Measurements from ENCODE around the gene BBX. TPM values are rescaled to one million over a fixed set of nuclear protein-coding genes. Genes with fewer than 3 reads are reported as not detected.

The BBX gene
- total RNA-seq, 1 experiment from 2014 or later = 45.0 TPM

DNA sequence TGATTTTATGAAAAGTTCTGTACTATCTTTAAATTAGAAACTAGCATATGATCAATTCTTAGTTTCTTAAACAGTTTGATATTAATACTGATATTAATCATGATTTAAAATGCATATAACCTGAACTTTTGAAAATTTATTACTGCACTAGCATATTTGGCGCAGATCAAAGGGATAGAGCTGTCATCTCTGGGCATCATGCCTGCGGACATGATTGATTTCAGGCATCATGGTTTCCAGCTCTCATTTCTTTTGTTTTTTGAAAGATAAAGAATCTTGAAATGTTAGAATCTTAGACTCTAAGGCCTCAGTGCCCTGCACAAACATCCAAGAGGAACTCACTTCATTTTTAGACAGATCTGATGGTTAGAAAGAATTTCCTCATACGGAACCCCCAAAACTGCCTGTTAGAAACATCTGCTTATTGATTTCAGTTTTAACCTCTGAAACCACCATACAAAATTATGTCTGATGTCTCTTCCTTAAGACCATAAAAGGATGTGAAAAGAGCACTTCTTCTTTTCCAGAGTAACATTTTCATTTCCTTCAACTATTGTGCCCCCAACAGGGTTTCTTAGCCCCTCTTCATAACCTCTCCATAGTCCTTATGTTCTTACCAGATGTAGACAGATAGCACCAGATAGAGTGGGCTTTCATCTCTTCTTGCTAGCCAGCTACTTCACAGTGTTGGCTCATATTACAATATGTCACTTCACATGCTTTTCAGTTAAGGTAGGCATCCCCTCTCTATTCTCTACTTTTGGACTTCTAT is 110.8 kb downstream of the BBX start (continued):
- TF ChIP-seq, protein P1, sequence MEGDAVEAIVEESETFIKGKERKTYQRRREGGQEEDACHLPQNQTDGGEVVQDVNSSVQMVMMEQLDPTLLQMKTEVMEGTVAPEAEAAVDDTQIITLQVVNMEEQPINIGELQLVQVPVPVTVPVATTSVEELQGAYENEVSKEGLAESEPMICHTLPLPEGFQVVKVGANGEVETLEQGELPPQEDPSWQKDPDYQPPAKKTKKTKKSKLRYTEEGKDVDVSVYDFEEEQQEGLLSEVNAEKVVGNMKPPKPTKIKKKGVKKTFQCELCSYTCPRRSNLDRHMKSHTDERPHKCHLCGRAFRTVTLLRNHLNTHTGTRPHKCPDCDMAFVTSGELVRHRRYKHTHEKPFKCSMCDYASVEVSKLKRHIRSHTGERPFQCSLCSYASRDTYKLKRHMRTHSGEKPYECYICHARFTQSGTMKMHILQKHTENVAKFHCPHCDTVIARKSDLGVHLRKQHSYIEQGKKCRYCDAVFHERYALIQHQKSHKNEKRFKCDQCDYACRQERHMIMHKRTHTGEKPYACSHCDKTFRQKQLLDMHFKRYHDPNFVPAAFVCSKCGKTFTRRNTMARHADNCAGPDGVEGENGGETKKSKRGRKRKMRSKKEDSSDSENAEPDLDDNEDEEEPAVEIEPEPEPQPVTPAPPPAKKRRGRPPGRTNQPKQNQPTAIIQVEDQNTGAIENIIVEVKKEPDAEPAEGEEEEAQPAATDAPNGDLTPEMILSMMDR (IDR thresholded peaks at IDR 0.05) = no peak

DNA sequence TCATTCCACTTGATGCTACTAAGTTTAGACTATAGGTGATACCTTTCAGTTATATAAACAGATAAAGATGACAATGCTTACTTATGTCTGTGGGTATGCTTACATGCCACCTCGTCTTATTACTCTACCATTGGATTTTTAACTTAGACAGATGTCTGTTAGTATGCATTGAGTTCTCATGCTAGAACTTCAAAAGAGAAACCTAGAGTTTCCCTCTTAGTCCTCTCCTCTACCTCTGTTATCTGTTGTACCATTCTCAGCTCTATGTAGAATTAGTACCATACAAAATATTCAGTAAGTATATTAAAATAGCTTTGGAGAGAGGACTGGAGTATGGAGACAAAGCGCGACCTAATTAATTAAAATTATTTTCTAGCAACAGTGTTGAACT is 111.3 kb downstream of the BBX start:
- no peak overlapping the region for H3K4me3 Mint-ChIP-seq
- POLR2A ChIA-PET = no interaction called here
- DNase-seq (ENCODE audit: low spot score) (no peak), ATAC-seq (no peak)
- H3K27ac Mint-ChIP-seq = no peak overlapping the region
- no peaks in the 10 kb centered on the region for H3K27me3 Mint-ChIP-seq (ENCODE audit: low read depth)
- CTCF ChIA-PET = interaction anchor here (1.0 kb wide), 1 partner anchor 9 kb away, joined by 3 read pairs; no protein-coding TSS in a partner anchor
- no peaks in the 10 kb centered on the region for H3K36me3 Mint-ChIP-seq
- H3K9me3 Mint-ChIP-seq = no peaks in the 10 kb centered on the region
- H3K4me1 Mint-ChIP-seq = peaks cover 29% of the 10 kb centered on the region
- TF ChIP-seq ZNF416 (CRISPR knock-in tag; IDR thresholded peaks at IDR 0.05) (no peak), NFE2L1 (CRISPR knock-in tag; IDR thresholded peaks at IDR 0.05) (no peak), ZNF671 (CRISPR knock-in tag; IDR thresholded peaks at IDR 0.05) (no peak), MXD4 (CRISPR knock-in tag; IDR thresholded peaks at IDR 0.05; ENCODE audit: borderline replicate concordance) (no peak), TP53 (CRISPR knock-in tag; IDR thresholded peaks at IDR 0.05) (no peak), ESRRA (CRISPR knock-in tag; IDR thresholded peaks at IDR 0.05; ENCODE audit: borderline replicate concordance) (no peak), KAT7 (CRISPR knock-in tag; IDR thresholded peaks at IDR 0.05; ENCODE audit: borderline replicate concordance) (no peak), ZNF138 (CRISPR knock-in tag; conservative IDR thresholded peaks at IDR 0.05) (no peak), ZNF232 (CRISPR knock-in tag; IDR thresholded peaks at IDR 0.05) (no peak)
- TF ChIP-seq, protein P2, sequence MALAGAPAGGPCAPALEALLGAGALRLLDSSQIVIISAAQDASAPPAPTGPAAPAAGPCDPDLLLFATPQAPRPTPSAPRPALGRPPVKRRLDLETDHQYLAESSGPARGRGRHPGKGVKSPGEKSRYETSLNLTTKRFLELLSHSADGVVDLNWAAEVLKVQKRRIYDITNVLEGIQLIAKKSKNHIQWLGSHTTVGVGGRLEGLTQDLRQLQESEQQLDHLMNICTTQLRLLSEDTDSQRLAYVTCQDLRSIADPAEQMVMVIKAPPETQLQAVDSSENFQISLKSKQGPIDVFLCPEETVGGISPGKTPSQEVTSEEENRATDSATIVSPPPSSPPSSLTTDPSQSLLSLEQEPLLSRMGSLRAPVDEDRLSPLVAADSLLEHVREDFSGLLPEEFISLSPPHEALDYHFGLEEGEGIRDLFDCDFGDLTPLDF (CRISPR knock-in tag; IDR thresholded peaks at IDR 0.05) = no peak

DNA sequence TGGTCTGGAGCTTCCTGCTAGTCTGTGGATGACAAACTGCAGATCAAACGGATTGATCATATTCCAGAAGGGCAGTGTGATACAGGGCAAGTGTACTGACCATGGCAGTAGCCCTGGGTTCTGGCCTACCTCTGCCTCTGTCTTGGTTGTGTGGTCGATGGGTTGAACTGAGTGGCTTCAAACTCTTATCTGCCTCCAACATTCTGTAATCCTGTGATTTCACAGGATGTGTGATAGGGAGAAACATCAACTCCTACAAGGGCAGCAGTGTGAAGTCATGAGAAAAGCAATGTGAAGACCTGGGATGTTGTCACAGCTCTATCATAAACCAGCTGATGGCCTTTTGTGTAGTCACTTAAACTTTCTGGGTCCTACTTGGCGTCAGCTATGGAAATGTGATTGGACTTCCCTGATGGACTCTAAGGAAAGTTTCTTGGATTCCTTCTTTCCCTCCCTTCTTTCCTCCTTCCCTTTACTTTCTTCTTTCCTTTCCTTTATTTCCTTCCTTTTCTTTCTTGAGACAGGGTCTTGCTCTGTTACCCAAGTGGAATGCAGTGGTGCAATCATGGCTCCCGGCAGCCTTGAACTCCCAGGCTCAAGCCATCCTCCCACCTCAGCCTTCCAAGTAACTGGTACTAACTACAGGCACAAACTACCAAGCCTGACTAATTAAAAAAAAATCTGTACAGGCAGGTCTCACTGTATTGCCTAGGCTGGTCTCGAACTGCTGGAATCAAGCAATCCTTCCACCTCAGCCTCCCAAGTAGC is 114.8 kb downstream of the BBX start:
- Mint-ChIP-seq H3K4me1 (peaks cover 21% of the 10 kb centered on the region), H3K27ac (no peak overlapping the region), H3K27me3 (ENCODE audit: low read depth) (no peaks in the 10 kb centered on the region), H3K4me3 (no peak overlapping the region), H3K9me3 (no peaks in the 10 kb centered on the region), H3K36me3 (no peaks in the 10 kb centered on the region)
- TF ChIP-seq ZNF317 (CRISPR knock-in tag; IDR thresholded peaks at IDR 0.05; ENCODE audit: borderline replicate concordance, low read depth) (no peak), TCF7 (CRISPR knock-in tag; IDR thresholded peaks at IDR 0.05; ENCODE audit: low read depth) (no peak)
- TF ChIP-seq, protein P3, sequence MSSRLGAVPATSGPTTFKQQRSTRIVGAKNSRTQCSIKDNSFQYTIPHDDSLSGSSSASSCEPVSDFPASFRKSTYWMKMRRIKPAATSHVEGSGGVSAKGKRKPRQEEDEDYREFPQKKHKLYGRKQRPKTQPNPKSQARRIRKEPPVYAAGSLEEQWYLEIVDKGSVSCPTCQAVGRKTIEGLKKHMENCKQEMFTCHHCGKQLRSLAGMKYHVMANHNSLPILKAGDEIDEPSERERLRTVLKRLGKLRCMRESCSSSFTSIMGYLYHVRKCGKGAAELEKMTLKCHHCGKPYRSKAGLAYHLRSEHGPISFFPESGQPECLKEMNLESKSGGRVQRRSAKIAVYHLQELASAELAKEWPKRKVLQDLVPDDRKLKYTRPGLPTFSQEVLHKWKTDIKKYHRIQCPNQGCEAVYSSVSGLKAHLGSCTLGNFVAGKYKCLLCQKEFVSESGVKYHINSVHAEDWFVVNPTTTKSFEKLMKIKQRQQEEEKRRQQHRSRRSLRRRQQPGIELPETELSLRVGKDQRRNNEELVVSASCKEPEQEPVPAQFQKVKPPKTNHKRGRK (CRISPR knock-in tag; IDR thresholded peaks at IDR 0.05; ENCODE audit: borderline replicate concordance) = no peak
- POLR2A ChIA-PET = no interaction called here
- CTCF ChIA-PET = no interaction called here
- ATAC-seq = no peak
- DNase-seq (ENCODE audit: low spot score) = no peak

Data from WTC11 (cell line).